Loucy (cell line): ENCODE results near the gene ANXA6.
"Not testable (repeated sequence)": the region's sequence is repeated elsewhere in the genome, so short reads cannot be mapped to it uniquely, and the experiment has no call there.

ENCODE experiments used
- H2AFZ ChIP-seq: fragments of 200-600 bp; sonication (generic); 2 replicates; pipeline ENCODE4 v1.6.0; 2016; ENCODE audit warnings: antibody characterized with exemption, mild to moderate bottlenecking, low read length, moderate library complexity
- H3F3A ChIP-seq: fragments of 200-600 bp; 2 replicates; pipeline ENCODE4 v1.6.0; 2016; ENCODE audit warnings: antibody characterized with exemption, low read depth, mild to moderate bottlenecking
- H3K27me3 ChIP-seq: fragments of 200-600 bp; sonication (generic); 2 replicates; pipeline ENCODE4 v1.6.1; 2014; ENCODE audit warnings: low read length, mild to moderate bottlenecking; ENCODE audit not compliant: insufficient read depth, poor library complexity, severe bottlenecking
- H3K36me3 ChIP-seq: fragments of 200-600 bp; sonication (generic); 2 replicates; pipeline ENCODE4 v1.6.1; 2016; ENCODE audit warnings: low read length; ENCODE audit not compliant: insufficient read depth
- H3K4me1 ChIP-seq: fragments of 200-600 bp; sonication (generic); 2 replicates; pipeline ENCODE4 v1.5.1; 2014; ENCODE audit warnings: low read length, mild to moderate bottlenecking; ENCODE audit not compliant: insufficient read depth, poor library complexity, severe bottlenecking
- H3K4me2 ChIP-seq: fragments of 200-600 bp; sonication (generic); 2 replicates; pipeline ENCODE4 v1.6.0; 2014; ENCODE audit warnings: antibody characterized with exemption, low read length, low read depth, mild to moderate bottlenecking; ENCODE audit not compliant: poor library complexity, severe bottlenecking
- H3K4me3 ChIP-seq: fragments of 200-600 bp; sonication (generic); 2 replicates; pipeline ENCODE4 v1.5.1; 2014; ENCODE audit warnings: low read length, mild to moderate bottlenecking, mixed read lengths; ENCODE audit not compliant: poor library complexity, severe bottlenecking
- H3K79me2 ChIP-seq: fragments of 200-600 bp; sonication (generic); 2 replicates; pipeline ENCODE4 v1.6.1; 2014; ENCODE audit warnings: low read length; ENCODE audit not compliant: insufficient read depth
- H3K9ac ChIP-seq: fragments of 200-600 bp; sonication (generic); 2 replicates; pipeline ENCODE4 v1.6.0; 2014; ENCODE audit warnings: mild to moderate bottlenecking, low read depth, low read length, moderate library complexity; ENCODE audit not compliant: poor library complexity, severe bottlenecking
- H3K9me2 ChIP-seq: fragments of 200-600 bp; sonication (generic); replicated peaks from 2 replicates; pipeline ENCODE4 v1.6.1; 2016; ENCODE audit warnings: low read depth, low read length, mixed read lengths
- H3K9me3 ChIP-seq: fragments of 200-600 bp; sonication (generic); 2 replicates; pipeline ENCODE4 v1.6.1; 2014; ENCODE audit warnings: mild to moderate bottlenecking, antibody characterized with exemption, low read length, low read depth; ENCODE audit not compliant: insufficient read depth
- H4K20me1 ChIP-seq: fragments of 200-600 bp; sonication (generic); 2 replicates; pipeline ENCODE4 v1.6.0; 2014; ENCODE audit warnings: antibody characterized with exemption, low read length, mild to moderate bottlenecking; ENCODE audit not compliant: insufficient read depth, poor library complexity, severe bottlenecking
- EZH2phosphoT487 ChIP-seq: fragments of 200-600 bp; IDR thresholded peaks from 2 replicates; pipeline ENCODE4 v1.6.1; 2018; ENCODE audit warnings: antibody characterized with exemption, mild to moderate bottlenecking, moderate library complexity, borderline replicate concordance
- TF ChIP-seq, protein P1 (sequence below): fragments of 200-600 bp; sonication (generic); conservative IDR thresholded peaks from 2 replicates; pipeline ENCODE4 v1.5.1; 2014; ENCODE audit warnings: mild to moderate bottlenecking, antibody characterized with exemption, low read length

The ANXA6 gene

GRCh38 chr5:151198861-151199260, 41.3 kb upstream of the ANXA6 start:
- Histone ChIP-seq H3K9me2 (no peaks in the 10 kb centered on the region), H2AFZ (no peak overlapping the region), H3K79me2 (no peaks in the 10 kb centered on the region), H3K4me2 (no peak overlapping the region), H3K9ac (no peak overlapping the region), H3K4me3 (no peak overlapping the region), H3K27me3 (no peaks in the 10 kb centered on the region), H3K4me1 (peaks cover 22% of the 10 kb centered on the region), H4K20me1 (no peaks in the 10 kb centered on the region), H3F3A (no peaks in the 10 kb centered on the region; the same call in 1 of the 2 replicates), H3K9me3 (no peaks in the 10 kb centered on the region), H3K36me3 (peaks cover 6% of the 10 kb centered on the region; the same call in 1 of the 2 replicates)
- no peak for TF ChIP-seq EZH2phosphoT487
- TF ChIP-seq, protein P1, sequence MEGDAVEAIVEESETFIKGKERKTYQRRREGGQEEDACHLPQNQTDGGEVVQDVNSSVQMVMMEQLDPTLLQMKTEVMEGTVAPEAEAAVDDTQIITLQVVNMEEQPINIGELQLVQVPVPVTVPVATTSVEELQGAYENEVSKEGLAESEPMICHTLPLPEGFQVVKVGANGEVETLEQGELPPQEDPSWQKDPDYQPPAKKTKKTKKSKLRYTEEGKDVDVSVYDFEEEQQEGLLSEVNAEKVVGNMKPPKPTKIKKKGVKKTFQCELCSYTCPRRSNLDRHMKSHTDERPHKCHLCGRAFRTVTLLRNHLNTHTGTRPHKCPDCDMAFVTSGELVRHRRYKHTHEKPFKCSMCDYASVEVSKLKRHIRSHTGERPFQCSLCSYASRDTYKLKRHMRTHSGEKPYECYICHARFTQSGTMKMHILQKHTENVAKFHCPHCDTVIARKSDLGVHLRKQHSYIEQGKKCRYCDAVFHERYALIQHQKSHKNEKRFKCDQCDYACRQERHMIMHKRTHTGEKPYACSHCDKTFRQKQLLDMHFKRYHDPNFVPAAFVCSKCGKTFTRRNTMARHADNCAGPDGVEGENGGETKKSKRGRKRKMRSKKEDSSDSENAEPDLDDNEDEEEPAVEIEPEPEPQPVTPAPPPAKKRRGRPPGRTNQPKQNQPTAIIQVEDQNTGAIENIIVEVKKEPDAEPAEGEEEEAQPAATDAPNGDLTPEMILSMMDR: no peak

DNA sequence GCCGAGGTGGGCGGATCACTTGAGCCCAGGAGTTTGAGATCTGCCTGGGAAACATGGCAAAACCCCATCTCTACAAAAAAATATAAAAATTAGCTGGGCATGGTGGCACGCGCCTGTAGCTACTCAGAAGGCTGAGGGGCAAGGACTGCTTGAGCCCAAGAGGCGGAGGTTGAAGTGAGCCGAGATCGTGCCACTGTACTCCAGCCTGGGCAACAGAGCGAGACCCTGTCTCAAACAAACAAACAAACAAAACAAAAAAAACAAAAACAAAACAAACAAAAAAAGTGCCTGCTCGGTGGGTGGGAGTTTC, 39.7 kb upstream of the ANXA6 start:
- not testable (repeated sequence) for H3K36me3 ChIP-seq, H3K79me2 ChIP-seq, H2AFZ ChIP-seq, H3F3A ChIP-seq, H4K20me1 ChIP-seq, H3K27me3 ChIP-seq, H3K4me3 ChIP-seq, H3K9ac ChIP-seq, H3K4me2 ChIP-seq, H3K9me3 ChIP-seq, H3K9me2 ChIP-seq
- H3K4me1 ChIP-seq: peaks cover 13% of the 10 kb centered on the region

DNA sequence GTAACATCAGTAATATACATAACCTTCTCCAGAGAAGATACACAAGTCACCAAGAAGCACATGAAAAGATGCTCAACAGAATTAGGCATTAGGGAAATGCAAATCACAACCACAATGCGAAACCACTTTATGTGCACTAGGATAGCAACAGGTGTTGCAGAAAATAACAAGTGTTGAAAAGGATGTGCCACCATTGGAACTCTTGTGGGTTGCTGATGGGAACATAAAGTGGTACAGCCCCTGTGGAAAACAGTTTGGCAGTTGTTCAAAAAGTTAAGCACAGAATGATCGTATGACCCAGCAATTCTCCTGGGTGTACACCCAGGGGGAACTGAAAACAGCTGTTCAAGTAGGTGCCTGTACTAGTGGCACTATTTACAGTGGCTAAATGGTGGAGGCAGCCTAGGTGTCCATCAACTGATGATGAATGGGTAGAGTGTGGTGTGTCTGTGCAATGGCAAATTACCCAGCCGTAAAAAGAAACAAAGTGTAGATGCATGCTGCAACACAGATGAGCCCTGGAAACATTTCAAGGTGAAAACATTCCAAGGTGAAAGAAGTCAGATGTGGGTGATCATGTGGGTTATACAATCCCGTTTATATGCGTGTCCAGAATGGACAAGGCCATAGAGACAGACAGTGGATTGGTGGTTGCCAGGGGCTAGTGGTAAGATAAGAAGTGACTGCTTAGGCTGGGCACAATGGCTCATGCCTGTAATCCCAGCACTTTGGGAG, 39.1 kb upstream of the ANXA6 start:
- Histone ChIP-seq H3K9me3 (peaks cover 6% of the 10 kb centered on the region; the same call in 1 of the 2 replicates), H3K27me3 (no peaks in the 10 kb centered on the region), H3K9ac (no peak overlapping the region), H4K20me1 (no peaks in the 10 kb centered on the region), H3K36me3 (peaks cover 6% of the 10 kb centered on the region; the same call in 1 of the 2 replicates), H2AFZ (no peak overlapping the region), H3K4me1 (peaks cover 13% of the 10 kb centered on the region), H3K4me2 (no peak overlapping the region), H3K9me2 (no peaks in the 10 kb centered on the region), H3K4me3 (no peak overlapping the region), H3F3A (no peaks in the 10 kb centered on the region; the same call in 1 of the 2 replicates), H3K79me2 (no peaks in the 10 kb centered on the region)
- TF ChIP-seq, protein P1: no peak
- no peak for TF ChIP-seq EZH2phosphoT487

DNA sequence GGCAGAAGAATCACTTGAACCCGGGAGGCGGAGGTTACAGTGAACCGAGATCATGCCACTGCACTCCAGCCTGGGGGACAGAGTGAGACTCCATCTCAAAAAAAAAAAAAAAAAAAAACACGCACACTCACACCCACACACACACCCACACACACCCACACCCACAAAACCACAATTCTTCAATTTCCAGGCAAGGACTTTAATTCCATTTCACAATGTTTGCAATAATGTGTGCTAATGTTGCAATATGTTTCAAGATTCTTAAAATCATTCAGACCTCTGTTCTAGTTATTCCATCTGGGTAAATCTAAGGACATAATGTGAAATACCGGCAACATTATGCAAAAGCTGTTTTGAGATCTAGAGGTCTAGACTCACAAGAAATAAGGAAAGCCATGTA, 38.0 kb upstream of the ANXA6 start:
- peaks cover 13% of the 10 kb centered on the region for H3K4me1 ChIP-seq
- no peaks in the 10 kb centered on the region for H3K27me3 ChIP-seq
- no peak overlapping the region for H3K4me3 ChIP-seq
- H3F3A ChIP-seq: no peaks in the 10 kb centered on the region; the same call in 1 of the 2 replicates
- no peaks in the 10 kb centered on the region for H3K79me2 ChIP-seq
- no peak overlapping the region for H3K4me2 ChIP-seq
- peaks cover 6% of the 10 kb centered on the region; the same call in 1 of the 2 replicates for H3K9me3 ChIP-seq
- H4K20me1 ChIP-seq: no peaks in the 10 kb centered on the region
- no peaks in the 10 kb centered on the region for H3K9me2 ChIP-seq
- H3K9ac ChIP-seq: no peak overlapping the region
- H2AFZ ChIP-seq: no peak overlapping the region
- TF ChIP-seq EZH2phosphoT487: no peak
- TF ChIP-seq, protein P1: no peak
- peaks cover 6% of the 10 kb centered on the region; the same call in 1 of the 2 replicates for H3K36me3 ChIP-seq
